OCI-LY1 (cell line): ENCODE data around the gene C8G.

Experiments
- EZH2 ChIP-seq: fragments of 200-600 bp; sonication (generic), shearing (Covaris generic); IDR thresholded peaks from 2 replicates; pipeline ENCODE4 v1.8.0; 2017; ENCODE audit warnings: borderline replicate concordance, mixed run types, mild to moderate bottlenecking, antibody characterized with exemption, low read length, moderate library complexity, mixed read lengths
- TF ChIP-seq, protein P1 (sequence below): fragments of 200-600 bp; sonication (generic), shearing (Covaris generic); IDR thresholded peaks from 2 replicates; pipeline ENCODE4 v1.5.1; 2017; ENCODE audit warnings: mild to moderate bottlenecking, antibody characterized with exemption, low read length, moderate library complexity, mixed read lengths

DNA sequence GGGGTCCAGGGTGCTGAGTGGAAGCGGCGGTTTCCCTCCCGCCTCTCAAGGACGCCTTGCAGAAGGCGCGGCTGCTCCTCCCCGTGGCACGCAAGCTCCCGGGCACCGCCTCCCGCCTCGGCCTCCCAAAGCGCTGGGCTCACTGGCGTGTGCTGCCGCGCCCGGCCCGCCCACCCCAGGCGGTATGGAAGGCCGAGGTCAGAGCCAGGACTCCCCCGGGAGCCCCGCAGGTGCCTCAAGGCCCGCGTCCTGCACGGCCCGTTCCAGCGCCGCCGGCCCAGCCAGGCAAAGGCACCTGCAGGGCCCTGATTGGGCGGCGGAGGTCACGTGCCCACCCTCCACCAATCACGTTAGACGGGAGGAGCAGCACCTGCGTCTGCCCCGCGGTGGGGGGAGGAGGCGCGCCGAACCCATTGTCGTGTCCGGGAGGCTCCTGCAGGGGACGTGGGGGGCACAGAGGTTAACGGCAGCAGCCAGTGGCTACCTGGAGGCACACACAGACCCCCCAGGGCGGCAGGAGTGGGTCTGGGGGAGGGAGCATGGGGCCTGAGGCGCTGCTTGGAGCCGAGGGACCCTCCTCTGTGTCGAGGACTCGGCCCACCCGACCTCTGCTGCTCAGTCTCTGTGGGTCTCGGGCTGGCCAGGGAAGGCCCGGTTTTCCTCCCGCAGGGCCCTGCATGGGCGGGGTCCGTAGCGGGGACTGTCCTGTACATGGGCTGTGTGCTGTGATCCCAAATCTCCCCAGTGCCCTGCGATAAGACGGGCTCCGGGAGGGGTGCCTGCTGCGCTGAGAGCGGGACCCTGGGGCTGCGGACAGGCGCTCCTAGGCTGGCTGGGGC is 5.0 kb downstream of the C8G start:
- TF ChIP-seq, protein P1, sequence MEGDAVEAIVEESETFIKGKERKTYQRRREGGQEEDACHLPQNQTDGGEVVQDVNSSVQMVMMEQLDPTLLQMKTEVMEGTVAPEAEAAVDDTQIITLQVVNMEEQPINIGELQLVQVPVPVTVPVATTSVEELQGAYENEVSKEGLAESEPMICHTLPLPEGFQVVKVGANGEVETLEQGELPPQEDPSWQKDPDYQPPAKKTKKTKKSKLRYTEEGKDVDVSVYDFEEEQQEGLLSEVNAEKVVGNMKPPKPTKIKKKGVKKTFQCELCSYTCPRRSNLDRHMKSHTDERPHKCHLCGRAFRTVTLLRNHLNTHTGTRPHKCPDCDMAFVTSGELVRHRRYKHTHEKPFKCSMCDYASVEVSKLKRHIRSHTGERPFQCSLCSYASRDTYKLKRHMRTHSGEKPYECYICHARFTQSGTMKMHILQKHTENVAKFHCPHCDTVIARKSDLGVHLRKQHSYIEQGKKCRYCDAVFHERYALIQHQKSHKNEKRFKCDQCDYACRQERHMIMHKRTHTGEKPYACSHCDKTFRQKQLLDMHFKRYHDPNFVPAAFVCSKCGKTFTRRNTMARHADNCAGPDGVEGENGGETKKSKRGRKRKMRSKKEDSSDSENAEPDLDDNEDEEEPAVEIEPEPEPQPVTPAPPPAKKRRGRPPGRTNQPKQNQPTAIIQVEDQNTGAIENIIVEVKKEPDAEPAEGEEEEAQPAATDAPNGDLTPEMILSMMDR, result peak; percentile 31; the same call in 1 of the 2 replicates
- TF ChIP-seq EZH2, result no peak
